SK-N-SH treated with all-trans-retinoic acid at 6 μM for 48 hours (cell line): ENCODE data around the gene SMYD3.

ENCODE experiments used
- ATAC-seq: fragments of 200-7000 bp; cut with Tn5 transposase; 3 replicates; pipeline ENCODE4 v1.9.1; 2020; ENCODE audit warnings: mild to moderate bottlenecking, moderate library complexity
- ARNTL ChIP-seq: fragments of 450-650 bp; formaldehyde crosslinking; IDR thresholded peaks from 2 replicates; pipeline ENCODE4 v1.5.0; 2020; ENCODE audit warnings: low read depth, mild to moderate bottlenecking, moderate library complexity, borderline replicate concordance
- BACH2 ChIP-seq: fragments of 250-450 bp; sonication (Bioruptor Pico); IDR thresholded peaks from 2 replicates; pipeline ENCODE4 v1.9.0; 2021; ENCODE audit warnings: mild to moderate bottlenecking, borderline replicate concordance
- CREB5 ChIP-seq: fragments of 250-450 bp; sonication (Bioruptor Pico); IDR thresholded peaks from 2 replicates; pipeline ENCODE4 v1.5.1; 2020; ENCODE audit warnings: low read depth, mild to moderate bottlenecking, moderate library complexity
- CSDC2 ChIP-seq: fragments of 250-450 bp; sonication (Bioruptor Pico); IDR thresholded peaks from 2 replicates; pipeline ENCODE4 v1.5.0; 2020; ENCODE audit warnings: mild to moderate bottlenecking, moderate library complexity
- GLIS3 ChIP-seq: fragments of 250-450 bp; sonication (Bioruptor Pico); IDR thresholded peaks from 2 replicates; pipeline ENCODE4 v1.5.0; 2020; ENCODE audit warnings: mild to moderate bottlenecking, moderate library complexity
- OSR1 ChIP-seq: fragments of 250-450 bp; sonication (Bioruptor Pico); IDR thresholded peaks from 2 replicates; pipeline ENCODE4 v1.8.0; 2022; ENCODE audit warnings: moderate library complexity, mild to moderate bottlenecking, inconsistent platforms
- PPARA ChIP-seq: fragments of 250-450 bp; sonication (Bioruptor Pico); IDR thresholded peaks from 2 replicates; pipeline ENCODE4 v1.5.0; 2020; ENCODE audit warnings: mild to moderate bottlenecking, borderline replicate concordance
- RARB ChIP-seq: fragments of 250-450 bp; sonication (Bioruptor Pico); IDR thresholded peaks from 2 replicates; pipeline ENCODE4 v1.8.0; 2021; ENCODE audit warnings: mild to moderate bottlenecking, moderate library complexity
- SNAI2 ChIP-seq: fragments of 250-450 bp; sonication (Bioruptor Pico); IDR thresholded peaks from 2 replicates; pipeline ENCODE4 v1.5.0; 2020; ENCODE audit warnings: mild to moderate bottlenecking, moderate library complexity
- TCF4 ChIP-seq: fragments of 250-450 bp; sonication (Bioruptor Pico); IDR thresholded peaks from 2 replicates; pipeline ENCODE4 v1.8.0; 2021; ENCODE audit warnings: mild to moderate bottlenecking, moderate library complexity, borderline replicate concordance
- TOX ChIP-seq: fragments of 250-450 bp; sonication (Bioruptor Pico); IDR thresholded peaks from 2 replicates; pipeline ENCODE4 v1.8.0; 2021; ENCODE audit warnings: mild to moderate bottlenecking, moderate library complexity, borderline replicate concordance
- TSHZ2 ChIP-seq: fragments of 250-450 bp; sonication (Bioruptor Pico); IDR thresholded peaks from 2 replicates; pipeline ENCODE4 v1.5.0; 2020; ENCODE audit warnings: mild to moderate bottlenecking, moderate library complexity
- ZFP3 ChIP-seq: fragments of 250-450 bp; sonication (Bioruptor Pico); IDR thresholded peaks from 2 replicates; pipeline ENCODE4 v1.5.0; 2020; ENCODE audit warnings: mild to moderate bottlenecking, moderate library complexity
- ZNF565 ChIP-seq: fragments of 450-650 bp; formaldehyde crosslinking; conservative IDR thresholded peaks from 2 replicates; pipeline ENCODE4 v1.5.0; 2020; ENCODE audit warnings: low read depth, mild to moderate bottlenecking, moderate library complexity
- ZNF70 ChIP-seq: fragments of 450-650 bp; formaldehyde crosslinking; IDR thresholded peaks from 2 replicates; pipeline ENCODE4 v1.5.0; 2020; ENCODE audit warnings: mild to moderate bottlenecking, moderate library complexity
- ZNF8 ChIP-seq: fragments of 450-650 bp; formaldehyde crosslinking; IDR thresholded peaks from 2 replicates; pipeline ENCODE4 v1.5.0; 2020; ENCODE audit warnings: mild to moderate bottlenecking, moderate library complexity
- TF ChIP-seq, protein P1 (sequence below): fragments of 250-450 bp; sonication (Bioruptor Pico); IDR thresholded peaks from 2 replicates; pipeline ENCODE4 v1.8.0; 2021; ENCODE audit warnings: low read depth, mild to moderate bottlenecking, moderate library complexity, borderline replicate concordance
- TF ChIP-seq, protein P2 (sequence below): fragments of 250-450 bp; sonication (Bioruptor Pico); IDR thresholded peaks from 2 replicates; pipeline ENCODE4 v1.5.1; 2021; ENCODE audit warnings: mild to moderate bottlenecking, moderate library complexity

SMYD3 gene

DNA sequence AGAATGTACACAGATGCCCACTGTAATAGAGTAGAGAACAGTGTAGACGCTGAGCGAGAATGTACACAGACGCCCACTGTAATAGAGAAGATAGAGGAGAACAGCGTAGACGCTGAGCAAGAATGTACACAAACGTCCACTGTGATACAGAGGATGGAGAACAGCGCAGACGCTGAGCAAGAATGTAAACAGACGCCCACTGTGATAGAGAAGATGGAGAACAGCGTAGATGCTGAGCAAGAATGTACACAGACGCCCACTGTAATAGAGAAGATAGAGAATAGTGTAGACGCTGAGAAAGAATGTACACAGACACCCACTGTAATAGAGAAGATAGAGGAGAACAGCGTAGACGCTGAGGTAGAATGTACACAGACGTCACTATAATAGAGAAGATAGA lies 306.9 kb downstream of the SMYD3 start (continued):
- no peak for TF ChIP-seq ZNF8 (CRISPR knock-in tag)

DNA sequence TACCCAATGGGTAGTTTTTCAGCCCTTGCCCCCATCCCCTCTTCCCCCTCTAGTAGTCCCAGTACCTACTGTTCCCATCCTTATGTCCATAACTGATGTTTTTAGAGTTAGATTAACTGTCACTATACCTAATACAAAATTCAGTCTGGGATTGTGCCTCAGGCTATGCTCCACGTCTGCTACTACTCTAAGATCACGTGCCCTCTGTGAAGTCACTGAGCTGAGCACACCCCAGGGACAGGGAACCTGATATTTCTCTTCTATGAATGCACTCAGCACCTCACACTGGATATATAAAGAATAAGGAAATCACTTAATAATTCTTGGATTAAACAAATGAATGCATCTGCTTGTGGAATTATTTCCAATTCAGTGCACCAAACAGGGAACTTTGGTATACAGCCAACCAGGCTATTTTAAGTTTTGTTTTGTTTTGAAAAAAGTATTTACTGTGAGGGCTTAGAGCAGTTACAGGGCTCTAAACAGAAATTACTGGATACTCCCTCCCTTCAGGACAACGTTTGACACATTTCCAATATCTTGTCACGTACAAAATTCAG lies 307.9 kb downstream of the SMYD3 start:
- no peak for ATAC-seq
- TF ChIP-seq CREB5 (CRISPR knock-in tag), result no peak
- TF ChIP-seq, protein P1, sequence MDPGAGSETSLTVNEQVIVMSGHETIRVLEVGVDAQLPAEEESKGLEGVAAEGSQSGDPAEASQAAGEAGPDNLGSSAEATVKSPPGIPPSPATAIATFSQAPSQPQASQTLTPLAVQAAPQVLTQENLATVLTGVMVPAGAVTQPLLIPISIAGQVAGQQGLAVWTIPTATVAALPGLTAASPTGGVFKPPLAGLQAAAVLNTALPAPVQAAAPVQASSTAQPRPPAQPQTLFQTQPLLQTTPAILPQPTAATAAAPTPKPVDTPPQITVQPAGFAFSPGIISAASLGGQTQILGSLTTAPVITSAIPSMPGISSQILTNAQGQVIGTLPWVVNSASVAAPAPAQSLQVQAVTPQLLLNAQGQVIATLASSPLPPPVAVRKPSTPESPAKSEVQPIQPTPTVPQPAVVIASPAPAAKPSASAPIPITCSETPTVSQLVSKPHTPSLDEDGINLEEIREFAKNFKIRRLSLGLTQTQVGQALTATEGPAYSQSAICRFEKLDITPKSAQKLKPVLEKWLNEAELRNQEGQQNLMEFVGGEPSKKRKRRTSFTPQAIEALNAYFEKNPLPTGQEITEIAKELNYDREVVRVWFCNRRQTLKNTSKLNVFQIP (CRISPR knock-in tag), result no peak

- TF ChIP-seq SNAI2 (CRISPR knock-in tag), result no peak
- no peak for TF ChIP-seq CSDC2 (CRISPR knock-in tag)
- TF ChIP-seq, protein P2, sequence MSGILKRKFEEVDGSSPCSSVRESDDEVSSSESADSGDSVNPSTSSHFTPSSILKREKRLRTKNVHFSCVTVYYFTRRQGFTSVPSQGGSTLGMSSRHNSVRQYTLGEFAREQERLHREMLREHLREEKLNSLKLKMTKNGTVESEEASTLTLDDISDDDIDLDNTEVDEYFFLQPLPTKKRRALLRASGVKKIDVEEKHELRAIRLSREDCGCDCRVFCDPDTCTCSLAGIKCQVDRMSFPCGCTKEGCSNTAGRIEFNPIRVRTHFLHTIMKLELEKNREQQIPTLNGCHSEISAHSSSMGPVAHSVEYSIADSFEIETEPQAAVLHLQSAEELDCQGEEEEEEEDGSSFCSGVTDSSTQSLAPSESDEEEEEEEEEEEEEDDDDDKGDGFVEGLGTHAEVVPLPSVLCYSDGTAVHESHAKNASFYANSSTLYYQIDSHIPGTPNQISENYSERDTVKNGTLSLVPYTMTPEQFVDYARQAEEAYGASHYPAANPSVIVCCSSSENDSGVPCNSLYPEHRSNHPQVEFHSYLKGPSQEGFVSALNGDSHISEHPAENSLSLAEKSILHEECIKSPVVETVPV (CRISPR knock-in tag), result no peak
- no peak for TF ChIP-seq ARNTL (CRISPR knock-in tag)
- no peak for TF ChIP-seq BACH2
Measured at GRCh38 chr1:246198115-246198816, 308.8 kb downstream of the SMYD3 start.

DNA sequence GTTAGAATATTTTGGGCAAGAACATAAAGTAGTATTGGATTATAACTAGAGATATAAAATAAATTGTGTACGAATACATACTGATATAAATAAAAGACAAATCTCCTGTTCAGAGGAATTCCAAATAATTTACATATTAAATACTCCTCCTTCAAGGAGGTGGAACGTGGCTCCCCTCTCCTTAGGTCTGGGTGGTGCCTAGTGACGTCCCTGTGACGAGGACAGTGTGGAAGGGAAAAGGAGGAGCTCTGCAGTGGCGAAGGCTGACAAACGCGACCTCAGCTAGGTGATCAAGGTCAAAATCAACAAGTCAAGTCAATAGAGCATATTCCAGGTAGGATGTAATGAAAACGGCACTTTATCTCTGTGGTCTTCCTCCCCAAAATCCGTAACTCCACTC lies 310.0 kb downstream of the SMYD3 start:
- ATAC-seq, result no peak
- no peak for TF ChIP-seq BACH2
- TF ChIP-seq, protein P2 (CRISPR knock-in tag), result no peak
- TF ChIP-seq SNAI2 (CRISPR knock-in tag), result no peak
- no peak for TF ChIP-seq TOX (CRISPR knock-in tag)
- no peak for TF ChIP-seq ZFP3 (CRISPR knock-in tag)
- no peak for TF ChIP-seq GLIS3 (CRISPR knock-in tag)
- TF ChIP-seq, protein P1 (CRISPR knock-in tag), result no peak
- TF ChIP-seq ZNF70 (CRISPR knock-in tag), result no peak
- TF ChIP-seq TCF4 (CRISPR knock-in tag), result no peak
- no peak for TF ChIP-seq ARNTL (CRISPR knock-in tag)
- no peak for TF ChIP-seq ZNF565 (CRISPR knock-in tag)
- TF ChIP-seq PPARA, result no peak
- TF ChIP-seq ZNF8 (CRISPR knock-in tag), result no peak
- no peak for TF ChIP-seq RARB (CRISPR knock-in tag)
- TF ChIP-seq TSHZ2, result no peak
- TF ChIP-seq OSR1 (CRISPR knock-in tag), result no peak
- TF ChIP-seq CSDC2 (CRISPR knock-in tag), result no peak

More at GRCh38 chr1:246198115-246198816, 308.8 kb downstream of the SMYD3 start:
- no peak for ATAC-seq
